ENCODE results near the gene EML4. TPM values are rescaled to one million over a fixed set of nuclear protein-coding genes. Genes with fewer than 3 reads are reported as not detected.
"Not testable (repeated sequence)": the region's sequence is repeated elsewhere in the genome, so short reads cannot be mapped to it uniquely, and the experiment has no call there.

Gene EML4
- polyA plus RNA-seq, 1 experiment, result 19.1 TPM

- Histone ChIP-seq H3K27me3 (ENCODE audit: control insufficient read depth, insufficient read depth, low read length) (peaks cover 3% of the 10 kb centered on the region), H3K36me3 (ENCODE audit: control insufficient read depth, insufficient read depth, low read length) (no peaks in the 10 kb centered on the region), H3K4me3 (ENCODE audit: low read depth, low read length) (no peak overlapping the region)
- TF ChIP-seq CTCF (IDR thresholded peaks at IDR 0.05; ENCODE audit: insufficient read depth, low read depth, low read length), result no peak
- ChIA-PET CTCF (no interaction called here), POLR2A (no interaction called here)
- no peak for DNase-seq (ENCODE audit: low read depth)
Observed at GRCh38 chr2:42376758-42377157, 207.6 kb downstream of the EML4 start.

- ChIA-PET CTCF (interaction anchor here (0.7 to 1.1 kb wide), 3 partner anchors 9 to 112 kb away, joined by 3 read pairs; no protein-coding TSS in a partner anchor), POLR2A (no interaction called here)
- Histone ChIP-seq H3K36me3 (ENCODE audit: control insufficient read depth, insufficient read depth, low read length) (no peaks in the 10 kb centered on the region), H3K27me3 (ENCODE audit: control insufficient read depth, insufficient read depth, low read length) (peaks cover 5% of the 10 kb centered on the region), H3K4me3 (ENCODE audit: low read depth, low read length) (no peak overlapping the region)
- no peak for DNase-seq (ENCODE audit: low read depth)
- TF ChIP-seq CTCF (IDR thresholded peaks at IDR 0.05; ENCODE audit: insufficient read depth, low read depth, low read length), result no peak
Observed at GRCh38 chr2:42378415-42378814, 209.3 kb downstream of the EML4 start.

- CTCF ChIA-PET; H3K27me3 ChIP-seq (ENCODE audit: control insufficient read depth, insufficient read depth, low read length); H3K36me3 ChIP-seq (ENCODE audit: control insufficient read depth, insufficient read depth, low read length); DNase-seq (ENCODE audit: low read depth); POLR2A ChIA-PET; H3K4me3 ChIP-seq (ENCODE audit: low read depth, low read length): not testable (repeated sequence)
Observed at GRCh38 chr2:42380026-42380425, 210.9 kb downstream of the EML4 start.

- DNase-seq (ENCODE audit: low read depth), result no peak
- no peak for TF ChIP-seq CTCF (IDR thresholded peaks at IDR 0.05; ENCODE audit: insufficient read depth, low read depth, low read length)
- H3K4me3 ChIP-seq (ENCODE audit: low read depth, low read length), result no peak overlapping the region
- ChIA-PET POLR2A (no interaction called here), CTCF (interaction anchor here (0.7 kb wide), 1 partner anchor 180 kb away, joined by 4 read pairs; no protein-coding TSS in a partner anchor)
- H3K36me3 ChIP-seq (ENCODE audit: control insufficient read depth, insufficient read depth, low read length), result no peaks in the 10 kb centered on the region
- peaks cover 3% of the 10 kb centered on the region for H3K27me3 ChIP-seq (ENCODE audit: control insufficient read depth, insufficient read depth, low read length)
Observed at GRCh38 chr2:42382144-42382543, 213.0 kb downstream of the EML4 start.

Other genes with a start within 250 kb of the EML4 start
- 3.0 and 6.6 TPM in 2 replicates for gene PKDCC, start 121.3 kb upstream of the EML4 start, polyA plus RNA-seq (2011; rRNA removed)
- 153 and 200 TPM in 2 replicates for gene COX7A2L, start 191.9 kb downstream of the EML4 start, polyA plus RNA-seq (2011; rRNA removed)

Data from BJ (cell line).